ENCODE measurements around the gene PLIN4. TPM values are rescaled to one million over a fixed set of nuclear protein-coding genes. Genes with fewer than 3 reads are reported as not detected.

Gene PLIN4
- total RNA-seq, 2 donors from 2014 or later, result 8.2 to 13.9 TPM

- TF ChIP-seq POLR2AphosphoS5 (IDR thresholded peaks at IDR 0.05) (no peak), CTCF (IDR thresholded peaks at IDR 0.05) (no peak), POLR2A (IDR thresholded peaks at IDR 0.05) (no peak)
- intact Hi-C loops (cut with DNase I), result no loop called here
- H3K36me3 ChIP-seq, result peaks cover 15 to 36% of the 10 kb centered on the region in 2 donors
- no peak overlapping the region for H3K4me3 ChIP-seq
- no peaks in the 10 kb centered on the region for H3K9me3 ChIP-seq
- no peak overlapping the region for H3K27ac ChIP-seq
- no peak for DNase-seq (ENCODE audit: low spot score)
- H3K4me1 ChIP-seq (replicated peaks), result no peaks in the 10 kb centered on the region
- no peaks in the 10 kb centered on the region for H3K27me3 ChIP-seq (replicated peaks; ENCODE audit: insufficient read depth)
- 91% methylated on average over 40 of the region's 41 CpGs for WGBS
Measured at GRCh38 chr19:4493104-4493928, 25.0 kb downstream of the PLIN4 start.

- no peak for DNase-seq (ENCODE audit: low spot score)
- 90% methylated on average over 3 of the region's 3 CpGs for WGBS
- TF ChIP-seq POLR2A (IDR thresholded peaks at IDR 0.05) (no peak), POLR2AphosphoS5 (IDR thresholded peaks at IDR 0.05) (no peak), CTCF (IDR thresholded peaks at IDR 0.05) (no peak)
- Histone ChIP-seq H3K36me3 (peaks cover 12 to 34% of the 10 kb centered on the region in 2 donors), H3K4me3 (no peak overlapping the region), H3K27ac (no peak overlapping the region), H3K9me3 (no peaks in the 10 kb centered on the region), H3K27me3 (replicated peaks; ENCODE audit: insufficient read depth) (no peaks in the 10 kb centered on the region), H3K4me1 (replicated peaks) (no peaks in the 10 kb centered on the region)
- intact Hi-C loops (cut with DNase I), result no loop called here
Measured at GRCh38 chr19:4492337-4493103, 25.8 kb downstream of the PLIN4 start.

GRCh38 chr19:4491446-4491845 lies 26.8 kb downstream of the PLIN4 start:
- Histone ChIP-seq H3K4me3 (no peak overlapping the region), H3K27me3 (replicated peaks; ENCODE audit: insufficient read depth) (no peaks in the 10 kb centered on the region), H3K9me3 (no peaks in the 10 kb centered on the region), H3K27ac (no peak overlapping the region), H3K4me1 (replicated peaks) (no peaks in the 10 kb centered on the region), H3K36me3 (peaks cover 12 to 25% of the 10 kb centered on the region in 2 donors)
- intact Hi-C loops (cut with DNase I), result no loop called here
- DNase-seq (ENCODE audit: low spot score), result no peak
- WGBS, result 95% methylated on average over 21 of the region's 21 CpGs
- TF ChIP-seq CTCF (IDR thresholded peaks at IDR 0.05) (no peak), POLR2AphosphoS5 (IDR thresholded peaks at IDR 0.05) (no peak), POLR2A (IDR thresholded peaks at IDR 0.05) (no peak)

GRCh38 chr19:4488496-4488895 lies 29.8 kb downstream of the PLIN4 start:
- H3K36me3 ChIP-seq, result peaks cover 5 to 7% of the 10 kb centered on the region in 2 donors
- 94% methylated on average over 29 of the region's 29 CpGs for WGBS

More at GRCh38 chr19:4488496-4488895, 29.8 kb downstream of the PLIN4 start:
- DNase-seq (ENCODE audit: low spot score), result no peak
- H3K4me1 ChIP-seq (replicated peaks), result no peaks in the 10 kb centered on the region
- no peaks in the 10 kb centered on the region for H3K9me3 ChIP-seq
- H3K27ac ChIP-seq, result no peak overlapping the region
- H3K27me3 ChIP-seq (replicated peaks; ENCODE audit: insufficient read depth), result no peaks in the 10 kb centered on the region
- intact Hi-C loops (cut with DNase I), result no loop called here
- no peak overlapping the region for H3K4me3 ChIP-seq
- TF ChIP-seq POLR2AphosphoS5 (IDR thresholded peaks at IDR 0.05), result no peak
- TF ChIP-seq CTCF (IDR thresholded peaks at IDR 0.05), result no peak
- TF ChIP-seq POLR2A (IDR thresholded peaks at IDR 0.05), result no peak

Data from prostate gland (tissue), 2 donors.